Measurements from ENCODE around the gene MARVELD1.

Gene MARVELD1

DNA sequence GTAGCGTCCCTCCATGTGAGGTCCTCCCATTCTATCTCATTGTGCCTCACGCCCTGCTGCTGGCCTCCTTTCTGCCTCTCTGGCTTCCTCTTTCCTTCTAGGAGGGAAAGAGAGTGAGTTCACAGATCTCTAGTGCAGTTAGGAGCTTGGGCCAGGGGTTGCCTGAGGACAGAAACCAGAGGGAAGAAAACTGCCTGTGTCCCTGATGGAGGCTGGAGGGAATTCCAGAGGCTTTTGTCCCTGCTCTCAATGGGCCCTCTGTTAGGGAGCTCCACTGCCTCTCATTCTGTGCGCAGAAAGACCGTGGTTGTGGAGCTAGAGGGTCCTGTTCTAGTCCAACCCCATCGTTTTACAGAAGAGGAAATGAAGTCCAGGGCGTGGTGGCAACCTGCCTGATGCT, 4.6 kb downstream of the MARVELD1 start:
- TF ChIP-seq, protein P1, sequence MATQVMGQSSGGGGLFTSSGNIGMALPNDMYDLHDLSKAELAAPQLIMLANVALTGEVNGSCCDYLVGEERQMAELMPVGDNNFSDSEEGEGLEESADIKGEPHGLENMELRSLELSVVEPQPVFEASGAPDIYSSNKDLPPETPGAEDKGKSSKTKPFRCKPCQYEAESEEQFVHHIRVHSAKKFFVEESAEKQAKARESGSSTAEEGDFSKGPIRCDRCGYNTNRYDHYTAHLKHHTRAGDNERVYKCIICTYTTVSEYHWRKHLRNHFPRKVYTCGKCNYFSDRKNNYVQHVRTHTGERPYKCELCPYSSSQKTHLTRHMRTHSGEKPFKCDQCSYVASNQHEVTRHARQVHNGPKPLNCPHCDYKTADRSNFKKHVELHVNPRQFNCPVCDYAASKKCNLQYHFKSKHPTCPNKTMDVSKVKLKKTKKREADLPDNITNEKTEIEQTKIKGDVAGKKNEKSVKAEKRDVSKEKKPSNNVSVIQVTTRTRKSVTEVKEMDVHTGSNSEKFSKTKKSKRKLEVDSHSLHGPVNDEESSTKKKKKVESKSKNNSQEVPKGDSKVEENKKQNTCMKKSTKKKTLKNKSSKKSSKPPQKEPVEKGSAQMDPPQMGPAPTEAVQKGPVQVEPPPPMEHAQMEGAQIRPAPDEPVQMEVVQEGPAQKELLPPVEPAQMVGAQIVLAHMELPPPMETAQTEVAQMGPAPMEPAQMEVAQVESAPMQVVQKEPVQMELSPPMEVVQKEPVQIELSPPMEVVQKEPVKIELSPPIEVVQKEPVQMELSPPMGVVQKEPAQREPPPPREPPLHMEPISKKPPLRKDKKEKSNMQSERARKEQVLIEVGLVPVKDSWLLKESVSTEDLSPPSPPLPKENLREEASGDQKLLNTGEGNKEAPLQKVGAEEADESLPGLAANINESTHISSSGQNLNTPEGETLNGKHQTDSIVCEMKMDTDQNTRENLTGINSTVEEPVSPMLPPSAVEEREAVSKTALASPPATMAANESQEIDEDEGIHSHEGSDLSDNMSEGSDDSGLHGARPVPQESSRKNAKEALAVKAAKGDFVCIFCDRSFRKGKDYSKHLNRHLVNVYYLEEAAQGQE (IDR thresholded peaks at IDR 0.05; ENCODE audit: insufficient read depth in 1 of 2, low read depth in 2 of 2, low read length in 2 of 2): no peak
- TF ChIP-seq TAF1 (IDR thresholded peaks at IDR 0.05; ENCODE audit: borderline replicate concordance, insufficient read depth, low read length) (no peak), SIN3A (IDR thresholded peaks at IDR 0.05; ENCODE audit: borderline replicate concordance, insufficient read depth, low read length) (no peak), POLR2AphosphoS5 (IDR thresholded peaks at IDR 0.05; ENCODE audit: low read depth, low read length) (no peak), FOXP2 (optimal IDR thresholded peaks at IDR 0.05; ENCODE audit: borderline replicate concordance, extremely low read depth, extremely low read length, insufficient read depth) (no peak)

DNA sequence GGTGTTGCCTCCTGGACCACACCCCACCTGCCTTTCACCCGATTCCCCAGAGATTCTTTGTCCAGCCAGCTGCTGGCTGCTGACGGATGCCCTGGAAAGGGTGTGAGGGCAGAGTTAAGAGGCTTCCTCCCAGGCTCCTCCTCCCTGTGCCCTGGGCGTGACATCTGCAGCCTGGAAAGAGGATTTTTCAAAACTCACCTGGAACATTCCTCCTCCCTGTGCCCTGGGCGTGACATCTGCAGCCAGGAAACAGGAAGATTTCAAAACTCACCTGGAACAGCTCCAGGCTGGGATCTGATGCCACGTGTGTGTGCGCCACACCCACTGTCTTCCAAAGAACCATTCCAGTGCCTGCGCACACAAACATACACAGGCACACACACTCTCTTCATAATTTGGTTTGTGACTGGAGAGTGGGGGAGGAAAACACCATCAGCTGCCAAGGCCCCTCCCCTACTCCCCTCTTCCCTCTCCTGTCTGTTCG, 5.2 kb downstream of the MARVELD1 start:
- TF ChIP-seq TAF1 (IDR thresholded peaks at IDR 0.05; ENCODE audit: borderline replicate concordance, insufficient read depth, low read length): no peak
- TF ChIP-seq FOXP2 (optimal IDR thresholded peaks at IDR 0.05; ENCODE audit: borderline replicate concordance, extremely low read depth, extremely low read length, insufficient read depth): no peak
- TF ChIP-seq, protein P1 (IDR thresholded peaks at IDR 0.05; ENCODE audit: insufficient read depth in 1 of 2, low read depth in 2 of 2, low read length in 2 of 2): no peak
- no peak for TF ChIP-seq POLR2AphosphoS5 (IDR thresholded peaks at IDR 0.05; ENCODE audit: low read depth, low read length)
- TF ChIP-seq SIN3A (IDR thresholded peaks at IDR 0.05; ENCODE audit: borderline replicate concordance, insufficient read depth, low read length): no peak

DNA sequence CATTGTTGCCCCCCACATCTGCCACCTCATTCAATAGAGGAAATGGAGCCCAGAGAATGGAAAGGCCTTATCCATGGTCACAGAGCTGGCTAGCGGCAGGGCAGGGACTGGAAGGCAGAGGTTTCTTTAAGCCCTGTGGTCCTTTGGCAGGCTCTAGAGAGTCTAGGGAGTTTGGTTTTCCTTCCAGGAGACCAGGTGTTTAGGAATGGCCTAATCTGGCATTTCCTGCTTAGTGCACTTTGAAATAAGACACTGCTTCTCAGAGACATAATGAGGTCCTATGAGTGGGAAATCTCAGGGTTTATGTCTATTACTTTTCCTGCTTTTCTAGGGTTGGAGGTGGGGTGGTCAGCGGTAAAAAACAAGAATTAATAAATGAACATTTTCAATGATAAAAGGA, 6.1 kb downstream of the MARVELD1 start:
- TF ChIP-seq FOXP2 (optimal IDR thresholded peaks at IDR 0.05; ENCODE audit: borderline replicate concordance, extremely low read depth, extremely low read length, insufficient read depth): no peak
- no peak for TF ChIP-seq POLR2AphosphoS5 (IDR thresholded peaks at IDR 0.05; ENCODE audit: low read depth, low read length)
- TF ChIP-seq SIN3A (IDR thresholded peaks at IDR 0.05; ENCODE audit: borderline replicate concordance, insufficient read depth, low read length): no peak
- TF ChIP-seq TAF1 (IDR thresholded peaks at IDR 0.05; ENCODE audit: borderline replicate concordance, insufficient read depth, low read length): no peak
- TF ChIP-seq, protein P1 (IDR thresholded peaks at IDR 0.05; ENCODE audit: insufficient read depth in 1 of 2, low read depth in 2 of 2, low read length in 2 of 2): no peak

DNA sequence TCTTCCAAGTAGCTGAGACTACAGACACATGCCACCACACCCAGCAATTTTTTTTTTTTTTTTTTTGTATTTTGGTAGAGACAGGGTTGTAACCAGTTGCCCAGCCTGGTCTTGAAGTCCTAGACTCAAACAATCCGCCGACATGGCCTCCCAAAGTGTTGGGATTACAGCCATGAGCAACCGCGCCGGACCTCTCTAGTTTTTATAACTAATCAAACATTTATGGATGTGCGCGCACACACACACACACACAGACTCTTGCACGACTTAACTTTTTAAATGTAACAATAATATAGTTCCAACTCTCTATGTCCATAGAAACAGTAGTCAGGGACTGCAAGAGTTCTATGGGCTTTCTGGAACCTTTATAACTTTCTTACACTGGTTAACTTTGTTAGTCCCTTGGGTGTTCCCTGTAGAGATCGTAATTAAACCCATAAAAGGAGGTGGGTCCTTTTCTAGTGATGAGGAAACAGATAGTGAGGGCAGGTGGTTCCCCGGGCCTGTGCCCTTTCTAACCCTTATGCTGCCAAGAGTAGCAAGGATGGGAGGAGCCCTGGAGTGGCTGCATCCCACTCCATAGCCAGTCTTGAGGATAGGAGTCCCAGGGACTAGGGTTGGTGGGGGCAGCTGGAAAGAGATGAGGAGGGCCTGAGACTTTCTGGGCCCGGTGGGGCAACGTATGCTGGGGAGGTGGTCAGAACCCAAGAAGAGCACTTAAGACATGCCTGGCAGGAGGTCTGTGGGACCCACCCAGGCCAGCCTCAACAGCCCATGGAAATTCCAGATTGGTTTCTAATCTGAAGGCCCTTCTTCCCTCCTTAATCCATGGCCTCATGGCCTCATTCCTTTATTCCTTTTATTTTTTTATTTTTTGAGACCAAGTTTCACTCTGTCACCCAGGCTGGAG, 8.6 kb downstream of the MARVELD1 start:
- TF ChIP-seq TAF1 (IDR thresholded peaks at IDR 0.05; ENCODE audit: borderline replicate concordance, insufficient read depth, low read length) (no peak), POLR2AphosphoS5 (IDR thresholded peaks at IDR 0.05; ENCODE audit: low read depth, low read length) (no peak), SIN3A (IDR thresholded peaks at IDR 0.05; ENCODE audit: borderline replicate concordance, insufficient read depth, low read length) (no peak), FOXP2 (optimal IDR thresholded peaks at IDR 0.05; ENCODE audit: borderline replicate concordance, extremely low read depth, extremely low read length, insufficient read depth) (no peak)
- TF ChIP-seq, protein P1 (IDR thresholded peaks at IDR 0.05; ENCODE audit: insufficient read depth in 1 of 2, low read depth in 2 of 2, low read length in 2 of 2): no peak

All from PFSK-1 (cell line).